Smooth muscle cell (in vitro differentiated cells): ENCODE results near the gene TRPM3. TPM values are rescaled to one million over a fixed set of nuclear protein-coding genes. Genes with fewer than 3 reads are reported as not detected.

Experiments used
- DNase-seq: peaks from one replicate; lab custom pipeline; 2025; ENCODE audit not compliant: unreplicated experiment; lab: John Stamatoyannopoulos, UW
- H2AFZ ChIP-seq: fragments of 200-600 bp; sonication (generic); 2 replicates; pipeline ENCODE4 v1.6.0; 2016; ENCODE audit warnings: antibody characterized with exemption, low read depth, mild to moderate bottlenecking
- H3F3A ChIP-seq: fragments of 200-600 bp; sonication (generic); 2 replicates; pipeline ENCODE4 v1.6.0; 2017; ENCODE audit warnings: antibody characterized with exemption, low read depth
- H3K27ac ChIP-seq: fragments of 200-600 bp; sonication (generic); 2 replicates; pipeline ENCODE4 v1.5.1; 2016; ENCODE audit warnings: low read depth, mild to moderate bottlenecking
- H3K27me3 ChIP-seq: fragments of 200-600 bp; sonication (generic); 2 replicates; pipeline ENCODE4 v1.6.1; 2016; ENCODE audit warnings: low read depth, mild to moderate bottlenecking
- H3K36me3 ChIP-seq: fragments of 200-600 bp; sonication (generic); 2 replicates; pipeline ENCODE4 v1.5.1; 2016; ENCODE audit warnings: low read depth
- H3K4me1 ChIP-seq: fragments of 200-600 bp; sonication (generic); 2 replicates; pipeline ENCODE4 v1.5.1; 2016; ENCODE audit warnings: low read depth
- H3K4me2 ChIP-seq: fragments of 200-600 bp; sonication (generic); 2 replicates; pipeline ENCODE4 v1.6.0; 2016; ENCODE audit warnings: mild to moderate bottlenecking
- H3K4me3 ChIP-seq: fragments of 200-600 bp; sonication (generic); 2 replicates; pipeline ENCODE4 v1.5.1; 2016; ENCODE audit warnings: mild to moderate bottlenecking
- H3K79me2 ChIP-seq: fragments of 200-600 bp; sonication (generic); 2 replicates; pipeline ENCODE4 v1.6.0; 2016; ENCODE audit warnings: low read depth, mild to moderate bottlenecking
- H3K9ac ChIP-seq: fragments of 200-600 bp; sonication (generic); 2 replicates; pipeline ENCODE4 v1.6.0; 2016; ENCODE audit warnings: low read depth
- H3K9me3 ChIP-seq: fragments of 200-600 bp; sonication (generic); replicated peaks from 2 replicates; pipeline ENCODE4 v1.5.1; 2016; ENCODE audit warnings: low read depth
- H4K20me1 ChIP-seq: fragments of 200-600 bp; sonication (generic); 2 replicates; pipeline ENCODE4 v1.6.0; 2016; ENCODE audit warnings: low read depth
- WGBS: methylation state at CpG from one replicate; pipeline ENCODE4 v1.1.7; 2016; ENCODE audit warnings: low lambda C conversion rate; 5-methylcytosine and 5-hydroxymethylcytosine counted together
- polyA plus RNA-seq: library from polyadenylated mRNA; unstranded; fragments of >200 nt; fragmentation: Nextera tagmentation; extraction: Ambion mirVana; gene quantifications from 2 replicates; pipeline ENCODE4 v1.2.1, GENCODE V29; 2016
- total RNA-seq: library from RNA; depleted of rRNA; stranded (reverse); fragments of >200 nt; gene quantifications from 2 replicates; pipeline ENCODE4 v1.2.3, GENCODE V29; 2014
- TF ChIP-seq, protein P1 (sequence below): fragments of 200-600 bp; sonication (generic); IDR thresholded peaks from 2 replicates; pipeline ENCODE4 v1.5.1; 2017; ENCODE audit warnings: borderline replicate concordance, mild to moderate bottlenecking, antibody characterized with exemption; ENCODE audit not compliant: insufficient read depth, poor library complexity, severe bottlenecking

Gene TRPM3
- total and polyA plus RNA-seq, 2 experiments from 2014 or later = not detected

- no peak for DNase-seq
- Histone ChIP-seq H2AFZ (no peak overlapping the region), H4K20me1 (no peaks in the 10 kb centered on the region), H3F3A (no peaks in the 10 kb centered on the region), H3K9ac (no peak overlapping the region), H3K9me3 (no peaks in the 10 kb centered on the region), H3K4me3 (no peak overlapping the region), H3K79me2 (no peaks in the 10 kb centered on the region), H3K27ac (no peak overlapping the region), H3K36me3 (no peaks in the 10 kb centered on the region), H3K4me2 (no peak overlapping the region), H3K27me3 (no peaks in the 10 kb centered on the region), H3K4me1 (no peaks in the 10 kb centered on the region)
- TF ChIP-seq, protein P1, sequence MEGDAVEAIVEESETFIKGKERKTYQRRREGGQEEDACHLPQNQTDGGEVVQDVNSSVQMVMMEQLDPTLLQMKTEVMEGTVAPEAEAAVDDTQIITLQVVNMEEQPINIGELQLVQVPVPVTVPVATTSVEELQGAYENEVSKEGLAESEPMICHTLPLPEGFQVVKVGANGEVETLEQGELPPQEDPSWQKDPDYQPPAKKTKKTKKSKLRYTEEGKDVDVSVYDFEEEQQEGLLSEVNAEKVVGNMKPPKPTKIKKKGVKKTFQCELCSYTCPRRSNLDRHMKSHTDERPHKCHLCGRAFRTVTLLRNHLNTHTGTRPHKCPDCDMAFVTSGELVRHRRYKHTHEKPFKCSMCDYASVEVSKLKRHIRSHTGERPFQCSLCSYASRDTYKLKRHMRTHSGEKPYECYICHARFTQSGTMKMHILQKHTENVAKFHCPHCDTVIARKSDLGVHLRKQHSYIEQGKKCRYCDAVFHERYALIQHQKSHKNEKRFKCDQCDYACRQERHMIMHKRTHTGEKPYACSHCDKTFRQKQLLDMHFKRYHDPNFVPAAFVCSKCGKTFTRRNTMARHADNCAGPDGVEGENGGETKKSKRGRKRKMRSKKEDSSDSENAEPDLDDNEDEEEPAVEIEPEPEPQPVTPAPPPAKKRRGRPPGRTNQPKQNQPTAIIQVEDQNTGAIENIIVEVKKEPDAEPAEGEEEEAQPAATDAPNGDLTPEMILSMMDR = no peak
- WGBS = 100% methylated on average over 1 of the region's 1 CpG
Measured at GRCh38 chr9:71071633-71072032, 49.8 kb downstream of the TRPM3 start.

DNA sequence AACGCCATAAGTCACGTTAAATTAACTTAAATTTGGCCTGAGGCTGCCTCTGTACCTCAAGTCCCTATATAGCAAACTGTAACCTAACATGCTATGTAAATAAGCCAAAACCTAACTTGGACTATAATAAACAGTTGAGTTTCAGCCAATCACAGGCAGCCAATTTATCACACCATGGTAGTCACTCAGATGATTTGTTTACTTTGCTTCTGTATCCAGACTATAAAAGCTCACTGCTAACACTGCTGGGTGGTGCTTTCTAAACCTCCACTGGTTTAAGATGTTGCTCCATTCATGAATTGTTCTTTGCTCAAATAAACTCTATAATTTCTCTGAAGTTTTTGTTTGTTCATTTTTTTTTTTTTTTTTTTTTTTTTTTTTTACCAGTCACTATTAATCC lies 62.8 kb downstream of the TRPM3 start:
- Histone ChIP-seq H4K20me1 (no peaks in the 10 kb centered on the region), H3K9me3 (no peaks in the 10 kb centered on the region), H3K27ac (no peak overlapping the region), H3K27me3 (no peaks in the 10 kb centered on the region), H3K36me3 (no peaks in the 10 kb centered on the region), H3K9ac (no peak overlapping the region), H2AFZ (no peak overlapping the region), H3K4me2 (no peak overlapping the region), H3K4me3 (no peak overlapping the region), H3K4me1 (no peaks in the 10 kb centered on the region), H3K79me2 (no peaks in the 10 kb centered on the region), H3F3A (no peaks in the 10 kb centered on the region)
- DNase-seq = no peak
- TF ChIP-seq, protein P1 = no peak
- WGBS = 93% methylated on average over 2 of the region's 2 CpGs

GRCh38 chr9:71052287-71052686 lies 69.1 kb downstream of the TRPM3 start:
- no peaks in the 10 kb centered on the region for H3K27me3 ChIP-seq
- H3K27ac ChIP-seq = no peak overlapping the region
- no peak overlapping the region for H2AFZ ChIP-seq
- no peak overlapping the region for H3K9ac ChIP-seq
- TF ChIP-seq, protein P1 = no peak
- H3F3A ChIP-seq = no peaks in the 10 kb centered on the region
- H3K4me3 ChIP-seq = no peak overlapping the region
- no peaks in the 10 kb centered on the region for H3K79me2 ChIP-seq
- no peaks in the 10 kb centered on the region for H3K9me3 ChIP-seq
- 76% methylated on average over 4 of the region's 4 CpGs for WGBS
- no peaks in the 10 kb centered on the region for H3K36me3 ChIP-seq
- no peaks in the 10 kb centered on the region for H4K20me1 ChIP-seq
- H3K4me2 ChIP-seq = no peak overlapping the region
- no peak for DNase-seq
- peaks cover 4% of the 10 kb centered on the region for H3K4me1 ChIP-seq

DNA sequence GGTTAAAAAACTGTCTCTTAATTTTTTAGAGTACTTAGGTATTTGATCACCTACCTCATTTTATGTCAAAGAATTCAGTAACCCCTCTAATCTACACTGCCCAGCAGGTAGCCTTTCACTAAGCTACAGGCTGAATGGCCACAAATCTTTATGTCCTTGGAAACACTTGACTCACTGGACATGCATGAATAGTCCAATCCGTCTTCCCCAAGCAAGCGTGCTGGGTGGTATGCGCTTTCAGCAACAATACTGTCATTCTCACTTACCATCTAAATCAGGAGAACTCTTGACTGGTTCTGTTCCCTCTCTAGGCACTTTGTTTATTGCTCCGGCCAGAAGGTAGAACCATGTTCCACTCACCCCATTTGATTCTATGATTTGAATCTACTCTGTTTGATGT lies 73.1 kb downstream of the TRPM3 start:
- no peaks in the 10 kb centered on the region for H3K79me2 ChIP-seq
- no peaks in the 10 kb centered on the region for H3K9me3 ChIP-seq
- H3K36me3 ChIP-seq = no peaks in the 10 kb centered on the region
- H2AFZ ChIP-seq = no peak overlapping the region
- peaks cover 4% of the 10 kb centered on the region for H3K4me1 ChIP-seq
- H3F3A ChIP-seq = no peaks in the 10 kb centered on the region
- no peak overlapping the region for H3K4me3 ChIP-seq
- H4K20me1 ChIP-seq = no peaks in the 10 kb centered on the region
- no peaks in the 10 kb centered on the region for H3K27me3 ChIP-seq
- WGBS = 62% methylated on average over 4 of the region's 4 CpGs
- no peak overlapping the region for H3K4me2 ChIP-seq
- H3K9ac ChIP-seq = no peak overlapping the region
- TF ChIP-seq, protein P1 = no peak
- DNase-seq = no peak
- no peak overlapping the region for H3K27ac ChIP-seq
